Keratinocyte (primary cell): ENCODE measurements around the gene PIK3AP1. TPM values are rescaled to one million over a fixed set of nuclear protein-coding genes. Genes with fewer than 3 reads are reported as not detected.

Experiments
- DNase-seq: peaks from one replicate; pipeline ENCODE4 v3.0.0-alpha.2; 2011; ENCODE audit warnings: low read depth, missing footprints, low spot score
- FAIRE-seq: peaks from 2 replicates; lab custom pipeline; 2011; peaks lifted over from hg19 to GRCh38; lab: Jason Lieb, UNC
- H2AFZ ChIP-seq: 2 replicates; pipeline ENCODE4 v1.6.0; 2012; ENCODE audit warnings: low read length, control low read depth, inconsistent platforms; ENCODE audit not compliant: control insufficient read depth
- H3K27ac ChIP-seq: 2 replicates; pipeline ENCODE4 v1.5.1; 2011; ENCODE audit warnings: low read length; ENCODE audit not compliant: control insufficient read depth, insufficient read depth
- H3K27me3 ChIP-seq: 3 replicates; pipeline ENCODE4 v1.6.0; 2011; ENCODE audit warnings: low read length; ENCODE audit not compliant: control insufficient read depth, insufficient read depth; ENCODE audit errors: extremely low read depth
- H3K36me3 ChIP-seq, 2 experiments: 2 replicates in 1 of 2; 3 replicates in 1 of 2; pipeline ENCODE4 v1.5.1; 2011; ENCODE audit warnings: low read length in 2 of 2, mild to moderate bottlenecking in 1 of 2; ENCODE audit not compliant: control insufficient read depth in 2 of 2, insufficient read depth in 2 of 2; ENCODE audit errors: extremely low read depth in 1 of 2
- H3K4me1 ChIP-seq: 3 replicates; pipeline ENCODE4 v1.5.1; 2011; ENCODE audit warnings: low read length; ENCODE audit not compliant: control insufficient read depth, insufficient read depth; ENCODE audit errors: extremely low read depth
- H3K4me2 ChIP-seq: 3 replicates; pipeline ENCODE4 v1.6.0; 2011; ENCODE audit warnings: low read depth, low read length; ENCODE audit not compliant: control insufficient read depth, insufficient read depth; ENCODE audit errors: extremely low read depth
- H3K4me3 ChIP-seq, 3 experiments: fragments of 200-600 bp in 1 of 3; sonication (generic) in 1 of 3; 2 replicates in 2 of 3; 3 replicates in 1 of 3; pipeline ENCODE4 v1.5.1; 2011 to 2016; ENCODE audit warnings: low read length in 3 of 3, mild to moderate bottlenecking in 3 of 3, control low read depth in 2 of 3, inconsistent platforms in 1 of 3, low read depth in 1 of 3, mixed read lengths in 1 of 3, mixed run types in 1 of 3, moderate library complexity in 1 of 3; ENCODE audit not compliant: control insufficient read depth in 2 of 3, insufficient read depth in 2 of 3; ENCODE audit errors: extremely low read depth in 1 of 3
- H3K79me2 ChIP-seq: 2 replicates; pipeline ENCODE4 v1.6.0; 2012; ENCODE audit warnings: low read length; ENCODE audit not compliant: control insufficient read depth, insufficient read depth
- H3K9ac ChIP-seq: 3 replicates; pipeline ENCODE4 v1.6.0; 2011; ENCODE audit warnings: low read length; ENCODE audit not compliant: control insufficient read depth, insufficient read depth; ENCODE audit errors: extremely low read depth
- H3K9me1 ChIP-seq: 3 replicates; pipeline ENCODE4 v1.6.0; 2011; ENCODE audit warnings: low read length; ENCODE audit not compliant: control insufficient read depth, insufficient read depth; ENCODE audit errors: extremely low read depth
- H3K9me3 ChIP-seq: 2 replicates; pipeline ENCODE4 v1.5.1; 2012; ENCODE audit warnings: low read depth, low read length; ENCODE audit not compliant: control insufficient read depth
- H4K20me1 ChIP-seq: 3 replicates; pipeline ENCODE4 v1.6.0; 2011; ENCODE audit warnings: low read length; ENCODE audit not compliant: control insufficient read depth, insufficient read depth; ENCODE audit errors: extremely low read depth
- CTCF ChIP-seq, 3 experiments: IDR thresholded peaks in 1 of 3; conservative IDR thresholded peaks in 1 of 3; optimal IDR thresholded peaks in 1 of 3; 2 replicates in 2 of 3; 3 replicates in 1 of 3; pipeline versions ENCODE3 to v1.5.1; 2011; ENCODE audit warnings: low read length in 3 of 3, mild to moderate bottlenecking in 3 of 3, moderate library complexity in 2 of 3, control low read depth in 1 of 3, inconsistent platforms in 1 of 3; ENCODE audit not compliant: insufficient read depth in 2 of 3; ENCODE audit errors: extremely low read depth in 1 of 3
- EZH2 ChIP-seq: IDR thresholded peaks from one replicate; pipeline ENCODE4 v1.6.1; 2012; ENCODE audit warnings: inconsistent platforms, mild to moderate bottlenecking, low read length, moderate library complexity
- dilution Hi-C: fragments of 300-500 bp; cut with MboI; formaldehyde crosslinking; loops from one replicate; pipeline ENCODE4 v1.7.0; 2020; ENCODE audit warnings: low sequenced_read_pairs; ENCODE audit not compliant: extremely low pct_ligation_motif_present
- polyA plus RNA-seq, 5 experiments: library from polyadenylated mRNA; depleted of rRNA in 3 of 5; stranded (reverse) in 3 of 5; stranded (forward) in 1 of 5; unstranded in 1 of 5; fragments of >200 nt; gene quantifications; 1 replicate in 1 of 5; 2 replicates in 3 of 5; 3 replicates in 1 of 5; pipeline versions ENCODE4 v1.2.1 to v1.2.3, GENCODE V29; 2011 to 2012; ENCODE audit warnings: missing spikeins in 2 of 5, low read depth in 1 of 5, low replicate concordance in 1 of 5

Gene PIK3AP1
- polyA plus RNA-seq, 1 donor (not counting 4 experiments of a cell fraction or from before 2014, with no cell fraction given): not detected

DNA sequence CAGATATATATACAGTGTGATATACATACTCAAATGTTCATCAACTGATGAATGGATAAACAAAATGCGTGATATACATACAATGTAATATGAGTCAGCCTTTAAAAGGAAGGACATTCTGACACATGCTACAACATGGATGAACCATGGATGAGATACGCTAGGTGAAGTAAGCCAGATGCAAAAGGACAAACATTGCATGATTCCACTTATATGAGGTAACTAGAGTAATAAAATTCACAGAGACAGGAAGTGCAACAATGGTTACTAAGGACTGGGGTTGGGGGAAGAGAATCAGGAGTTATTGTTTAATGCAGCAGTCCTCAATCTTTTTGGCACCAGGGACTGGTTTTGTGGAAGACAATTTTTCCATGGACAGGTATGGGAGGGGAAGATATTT is 47.3 kb upstream of the PIK3AP1 start:
- FAIRE-seq: no peak
- H3K27ac ChIP-seq: no peak overlapping the region
- no peak overlapping the region for H3K9ac ChIP-seq
- no peaks in the 10 kb centered on the region for H3K79me2 ChIP-seq
- H3K4me1 ChIP-seq: no peaks in the 10 kb centered on the region
- DNase-seq: no peak
- no peaks in the 10 kb centered on the region for H4K20me1 ChIP-seq
- H3K9me1 ChIP-seq: no peaks in the 10 kb centered on the region
- H3K36me3 ChIP-seq: no peaks in the 10 kb centered on the region
- TF ChIP-seq EZH2 (no peak), CTCF (optimal IDR thresholded peaks at IDR 0.05 in 1 of 3, IDR thresholded peaks at IDR 0.05 in 1 of 3, conservative IDR thresholded peaks at IDR 0.05 in 1 of 3; ENCODE audit: extremely low read depth in 1 of 3, insufficient read depth in 2 of 3, low read length in 3 of 3) (no peak)
- no peak overlapping the region for H3K4me2 ChIP-seq
- dilution Hi-C loops: no loop called here
- H3K9me3 ChIP-seq: no peaks in the 10 kb centered on the region
- no peak overlapping the region for H2AFZ ChIP-seq
- H3K27me3 ChIP-seq: no peaks in the 10 kb centered on the region
- no peak overlapping the region for H3K4me3 ChIP-seq

DNA sequence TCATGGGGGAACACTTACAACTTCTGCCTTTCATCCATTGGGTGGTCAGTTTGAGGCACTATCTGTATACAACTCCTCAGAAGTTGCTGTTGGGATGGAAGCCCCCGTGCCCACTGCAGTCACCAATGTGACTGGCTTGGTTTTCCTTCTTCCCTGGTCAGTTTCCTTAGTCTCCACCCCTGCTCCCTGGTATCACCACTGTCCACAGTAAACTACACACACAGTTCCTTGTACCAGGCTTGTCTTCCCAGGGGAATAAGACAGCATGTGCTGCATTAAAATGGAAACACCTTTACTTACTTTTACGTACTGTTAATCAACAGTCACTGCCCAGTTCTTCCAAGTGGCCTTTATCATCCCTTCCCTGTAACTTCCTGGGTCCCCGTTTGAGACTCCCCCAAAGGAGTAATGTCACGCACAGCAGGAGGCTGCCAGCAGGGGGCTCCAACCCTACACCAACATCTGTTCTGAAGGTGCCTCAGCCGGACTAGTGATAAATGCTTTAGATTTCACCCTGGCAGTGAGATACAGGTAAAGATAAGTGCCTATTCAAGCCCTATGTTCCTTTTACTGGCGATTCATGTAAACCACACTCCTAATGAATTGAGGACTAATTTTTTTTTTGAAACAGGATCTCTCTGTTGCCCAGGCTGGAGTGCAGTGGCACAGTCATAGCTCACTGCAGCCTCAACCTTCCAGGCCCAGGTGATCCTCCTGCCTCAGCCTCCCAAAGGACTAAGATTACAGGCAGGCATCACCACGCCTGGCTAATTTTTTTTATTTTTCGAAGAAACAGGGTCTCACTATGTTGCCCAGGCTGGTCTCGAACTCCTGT is 45.3 kb upstream of the PIK3AP1 start:
- Histone ChIP-seq H3K4me1 (no peaks in the 10 kb centered on the region), H3K9ac (no peak overlapping the region), H2AFZ (no peak overlapping the region), H4K20me1 (no peaks in the 10 kb centered on the region), H3K4me3 (no peak overlapping the region), H3K36me3 (no peaks in the 10 kb centered on the region), H3K27ac (no peak overlapping the region), H3K27me3 (no peaks in the 10 kb centered on the region), H3K79me2 (no peaks in the 10 kb centered on the region), H3K9me3 (no peaks in the 10 kb centered on the region), H3K9me1 (no peaks in the 10 kb centered on the region), H3K4me2 (no peak overlapping the region)
- TF ChIP-seq EZH2: no peak
- TF ChIP-seq CTCF (optimal IDR thresholded peaks at IDR 0.05 in 1 of 3, IDR thresholded peaks at IDR 0.05 in 1 of 3, conservative IDR thresholded peaks at IDR 0.05 in 1 of 3; ENCODE audit: extremely low read depth in 1 of 3, insufficient read depth in 2 of 3, low read length in 3 of 3): peak; percentile 86 to 90 (median 87)
- peak; percentile 25 for DNase-seq
- dilution Hi-C loops: no loop called here
- FAIRE-seq: peak; percentile 76
